ENCODE results near the gene ERCC5.

ERCC5 gene

DNA sequence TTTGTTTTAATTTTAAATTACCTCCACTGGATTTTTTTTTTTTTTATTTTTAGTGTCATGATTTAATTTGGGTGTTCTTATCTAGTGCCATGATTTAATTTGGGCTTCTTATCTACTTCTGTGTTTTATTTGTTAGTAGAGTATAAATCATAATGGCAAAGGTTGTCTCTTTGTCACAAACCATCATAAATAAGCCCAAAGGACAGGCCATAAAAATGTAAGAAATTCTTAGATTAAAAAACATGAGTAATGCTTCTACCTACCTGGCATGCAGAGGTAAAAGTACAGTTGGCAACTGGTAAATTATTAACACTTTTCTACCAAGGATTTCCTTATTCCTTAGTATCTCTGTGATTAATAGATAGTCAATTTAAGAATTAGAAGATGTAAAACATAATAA lies 55.2 kb downstream of the ERCC5 start:
- DNase-seq (ENCODE audit: low read depth in 1 of 2, low spot score in 1 of 2): no peak
- Histone ChIP-seq H3K27ac (replicated peaks) (no peak overlapping the region), H3K4me3 (replicated peaks; ENCODE audit: insufficient read depth, low read length) (no peak overlapping the region), H3K27me3 (ENCODE audit: insufficient read depth, poor library complexity, severe bottlenecking) (no peaks in the 10 kb centered on the region)
- TF ChIP-seq SPI1 (IDR thresholded peaks at IDR 0.05; ENCODE audit: borderline replicate concordance, low read depth) (no peak), POLR2AphosphoS5 (IDR thresholded peaks at IDR 0.05; ENCODE audit: low read depth) (no peak), REST (IDR thresholded peaks at IDR 0.05; ENCODE audit: insufficient replicate concordance, low read depth) (no peak), GABPA (IDR thresholded peaks at IDR 0.05; ENCODE audit: low read depth) (no peak), CTCF (IDR thresholded peaks at IDR 0.05; ENCODE audit: insufficient read depth, low read length) (no peak)

DNA sequence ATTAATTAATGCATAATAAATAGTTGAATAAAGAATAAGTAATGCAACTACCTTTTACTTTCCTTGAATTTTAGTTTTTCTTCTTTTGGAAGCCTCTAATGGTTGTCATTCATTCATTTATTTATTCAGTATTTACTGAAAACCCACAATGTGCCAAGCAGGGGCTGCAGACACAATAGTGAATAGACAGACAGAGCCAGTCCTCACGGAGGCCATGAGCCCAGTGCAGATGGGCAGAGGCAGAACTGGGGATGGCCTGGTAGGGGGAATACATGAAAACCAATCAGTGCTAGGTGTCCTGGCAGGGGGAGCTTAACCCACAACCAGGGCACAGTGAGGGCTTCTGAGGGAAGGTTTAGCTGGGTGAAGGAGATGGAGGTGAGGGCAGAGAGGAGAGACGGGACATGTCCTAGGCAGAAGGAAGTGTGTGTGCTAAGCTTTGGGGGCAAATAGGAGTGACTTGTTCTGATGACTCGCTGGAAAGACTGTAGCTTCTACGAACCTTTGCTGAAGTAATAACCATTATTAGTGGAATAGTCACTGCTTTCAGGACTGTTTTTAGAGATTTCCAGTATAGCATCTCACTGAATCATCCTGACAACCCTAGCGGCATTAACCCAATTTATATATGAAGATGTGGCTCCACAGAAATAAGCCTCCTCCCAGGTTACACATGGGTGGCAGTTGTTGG lies 55.9 kb downstream of the ERCC5 start:
- Histone ChIP-seq H3K27me3 (ENCODE audit: insufficient read depth, poor library complexity, severe bottlenecking) (peaks cover 2% of the 10 kb centered on the region), H3K4me3 (replicated peaks; ENCODE audit: insufficient read depth, low read length) (no peak overlapping the region), H3K27ac (replicated peaks) (no peak overlapping the region)
- no peak for TF ChIP-seq SPI1 (IDR thresholded peaks at IDR 0.05; ENCODE audit: borderline replicate concordance, low read depth)
- no peak for TF ChIP-seq REST (IDR thresholded peaks at IDR 0.05; ENCODE audit: insufficient replicate concordance, low read depth)
- no peak for TF ChIP-seq GABPA (IDR thresholded peaks at IDR 0.05; ENCODE audit: low read depth)
- no peak for TF ChIP-seq POLR2AphosphoS5 (IDR thresholded peaks at IDR 0.05; ENCODE audit: low read depth)
- no peak for TF ChIP-seq CTCF (IDR thresholded peaks at IDR 0.05; ENCODE audit: insufficient read depth, low read length)
- DNase-seq (ENCODE audit: low read depth in 1 of 2, low spot score in 1 of 2): no peak

- peaks cover 3% of the 10 kb centered on the region for H3K27me3 ChIP-seq (ENCODE audit: insufficient read depth, poor library complexity, severe bottlenecking)
- DNase-seq (ENCODE audit: low read depth in 1 of 2, low spot score in 1 of 2): no peak
Measured at GRCh38 chr13:102902789-102903347, 57.0 kb downstream of the ERCC5 start.

More at GRCh38 chr13:102902789-102903347, 57.0 kb downstream of the ERCC5 start:
- Histone ChIP-seq H3K27ac (replicated peaks) (no peak overlapping the region), H3K4me3 (replicated peaks; ENCODE audit: insufficient read depth, low read length) (no peak overlapping the region)
- TF ChIP-seq GABPA (IDR thresholded peaks at IDR 0.05; ENCODE audit: low read depth) (no peak), REST (IDR thresholded peaks at IDR 0.05; ENCODE audit: insufficient replicate concordance, low read depth) (no peak), SPI1 (IDR thresholded peaks at IDR 0.05; ENCODE audit: borderline replicate concordance, low read depth) (no peak), CTCF (IDR thresholded peaks at IDR 0.05; ENCODE audit: insufficient read depth, low read length) (no peak), POLR2AphosphoS5 (IDR thresholded peaks at IDR 0.05; ENCODE audit: low read depth) (no peak)
